Tibial nerve (tissue), 4 donors: Measurements from ENCODE around the gene OXSM. TPM values are rescaled to one million over a fixed set of nuclear protein-coding genes. Genes with fewer than 3 reads are reported as not detected.

Experiments used
- DNase-seq, 2 donors: peaks; one replicate each; pipeline ENCODE4 v3.0.0-alpha.2; 2019; ENCODE audit warnings: low spot score in 2 of 2
- H3K27ac ChIP-seq, 4 donors: fragments of 200-600 bp; sonication (generic) in 3 of 4; one replicate each; pipeline ENCODE4 v1.5.1; 2017 to 2019; ENCODE audit warnings: mild to moderate bottlenecking in 1 of 4
- H3K27me3 ChIP-seq, 2 donors: fragments of 200-600 bp; sonication (generic) in 1 of 2; one replicate each; pipeline versions ENCODE4 v1.5.1 to v1.6.0; 2017 to 2019
- H3K36me3 ChIP-seq, 3 donors: fragments of 200-600 bp; sonication (generic); one replicate each; pipeline ENCODE4 v1.5.1; 2018 to 2019
- H3K4me1 ChIP-seq, 4 donors: fragments of 200-600 bp; sonication (generic) in 3 of 4; one replicate each; pipeline ENCODE4 v1.5.1; 2017 to 2019
- H3K4me3 ChIP-seq, 4 donors: fragments of 200-600 bp; sonication (generic) in 3 of 4; one replicate each; pipeline ENCODE4 v1.5.1; 2017 to 2019; ENCODE audit warnings: mild to moderate bottlenecking in 1 of 4, moderate library complexity in 1 of 4
- H3K9me3 ChIP-seq, 4 donors: fragments of 200-600 bp; sonication (generic) in 3 of 4; one replicate each; pipeline ENCODE4 v1.5.1; 2017 to 2019
- EP300 ChIP-seq, 2 donors: sonication (generic); formaldehyde crosslinking; IDR thresholded peaks; one replicate each; pipeline ENCODE4 v1.6.1; 2017; ENCODE audit warnings: antibody characterized with exemption in 2 of 2, mild to moderate bottlenecking in 1 of 2
- POLR2A ChIP-seq, 2 donors: fragments of 450-650 bp; IDR thresholded peaks; one replicate each; pipeline ENCODE4 v1.6.1; 2017; ENCODE audit warnings: antibody characterized with exemption in 2 of 2, mild to moderate bottlenecking in 2 of 2, moderate library complexity in 2 of 2
- WGBS, 2 donors: methylation state at CpG; one replicate each; pipeline ENCODE4 v1.1.5; 2018; 5-methylcytosine and 5-hydroxymethylcytosine counted together
- total RNA-seq, 4 donors: library from RNA; depleted of rRNA; stranded (reverse); fragments of >200 nt; gene quantifications; one replicate each; pipeline ENCODE4 v1.1.0, GENCODE V29; 2016
- TF ChIP-seq, protein P1 (sequence below), 5 experiments: fragments of 200-600 bp in 3 of 5; fragments of 450-650 bp in 2 of 5; sonication (generic) in 3 of 5; IDR thresholded peaks; one replicate each; pipeline ENCODE4 v1.5.1; 2016 to 2019; ENCODE audit warnings: antibody characterized with exemption in 5 of 5, mild to moderate bottlenecking in 3 of 5, moderate library complexity in 2 of 5

Gene OXSM
- total RNA-seq, 4 donors from 2014 or later, result 4.5 to 13.5 (median 6.2) TPM

GRCh38 chr3:25751048-25751447, 38.8 kb upstream of the OXSM start:
- no peaks in the 10 kb centered on the region for H3K27me3 ChIP-seq
- no peaks in the 10 kb centered on the region for H3K9me3 ChIP-seq
- H3K4me1 ChIP-seq, result no peaks in the 10 kb centered on the region
- DNase-seq, result no peak
- TF ChIP-seq POLR2A (IDR thresholded peaks at IDR 0.05) (no peak), EP300 (IDR thresholded peaks at IDR 0.05) (no peak)
- TF ChIP-seq, protein P1, sequence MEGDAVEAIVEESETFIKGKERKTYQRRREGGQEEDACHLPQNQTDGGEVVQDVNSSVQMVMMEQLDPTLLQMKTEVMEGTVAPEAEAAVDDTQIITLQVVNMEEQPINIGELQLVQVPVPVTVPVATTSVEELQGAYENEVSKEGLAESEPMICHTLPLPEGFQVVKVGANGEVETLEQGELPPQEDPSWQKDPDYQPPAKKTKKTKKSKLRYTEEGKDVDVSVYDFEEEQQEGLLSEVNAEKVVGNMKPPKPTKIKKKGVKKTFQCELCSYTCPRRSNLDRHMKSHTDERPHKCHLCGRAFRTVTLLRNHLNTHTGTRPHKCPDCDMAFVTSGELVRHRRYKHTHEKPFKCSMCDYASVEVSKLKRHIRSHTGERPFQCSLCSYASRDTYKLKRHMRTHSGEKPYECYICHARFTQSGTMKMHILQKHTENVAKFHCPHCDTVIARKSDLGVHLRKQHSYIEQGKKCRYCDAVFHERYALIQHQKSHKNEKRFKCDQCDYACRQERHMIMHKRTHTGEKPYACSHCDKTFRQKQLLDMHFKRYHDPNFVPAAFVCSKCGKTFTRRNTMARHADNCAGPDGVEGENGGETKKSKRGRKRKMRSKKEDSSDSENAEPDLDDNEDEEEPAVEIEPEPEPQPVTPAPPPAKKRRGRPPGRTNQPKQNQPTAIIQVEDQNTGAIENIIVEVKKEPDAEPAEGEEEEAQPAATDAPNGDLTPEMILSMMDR (IDR thresholded peaks at IDR 0.05), result no peak
- H3K27ac ChIP-seq, result no peak overlapping the region
- peaks cover 0 to 55% (median 3%) of the 10 kb centered on the region in 3 donors for H3K36me3 ChIP-seq
- 98 to 99% methylated on average over 3 of the region's 3 CpGs for WGBS, 2 donors
- H3K4me3 ChIP-seq, result no peak overlapping the region

GRCh38 chr3:25751725-25752124, 38.2 kb upstream of the OXSM start:
- Histone ChIP-seq H3K4me1 (no peaks in the 10 kb centered on the region), H3K27ac (no peak overlapping the region), H3K4me3 (no peak overlapping the region), H3K36me3 (peaks cover 0 to 49% (median 3%) of the 10 kb centered on the region in 3 donors), H3K9me3 (no peaks in the 10 kb centered on the region), H3K27me3 (no peaks in the 10 kb centered on the region)
- DNase-seq, result no peak
- TF ChIP-seq EP300 (IDR thresholded peaks at IDR 0.05), result no peak
- TF ChIP-seq, protein P1 (IDR thresholded peaks at IDR 0.05), result no peak
- TF ChIP-seq POLR2A (IDR thresholded peaks at IDR 0.05), result no peak
- WGBS, 2 donors, result 47 to 66% methylated on average over 1 of the region's 1 CpG

DNA sequence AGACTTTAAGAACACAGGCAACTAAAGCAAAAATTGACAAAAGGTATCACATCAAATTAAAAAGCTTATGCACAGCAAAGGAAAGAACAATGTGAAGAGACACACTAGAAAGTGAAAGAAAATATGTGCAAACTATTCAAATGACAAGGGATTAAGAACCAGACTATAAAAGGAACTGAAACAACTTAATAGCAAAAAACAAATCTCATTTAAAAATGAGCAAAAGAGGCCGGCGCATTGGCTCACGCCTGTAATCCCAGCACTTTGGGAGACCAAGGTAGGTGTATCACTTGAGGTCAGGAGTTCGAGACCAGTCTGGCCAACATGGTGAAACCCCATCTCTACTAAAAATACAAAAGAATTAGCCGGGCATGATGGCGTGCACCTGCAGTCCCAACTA, 21.0 kb upstream of the OXSM start:
- 95 to 98% methylated on average over 6 of the region's 6 CpGs for WGBS, 2 donors
- no peak overlapping the region for H3K4me3 ChIP-seq

DNA sequence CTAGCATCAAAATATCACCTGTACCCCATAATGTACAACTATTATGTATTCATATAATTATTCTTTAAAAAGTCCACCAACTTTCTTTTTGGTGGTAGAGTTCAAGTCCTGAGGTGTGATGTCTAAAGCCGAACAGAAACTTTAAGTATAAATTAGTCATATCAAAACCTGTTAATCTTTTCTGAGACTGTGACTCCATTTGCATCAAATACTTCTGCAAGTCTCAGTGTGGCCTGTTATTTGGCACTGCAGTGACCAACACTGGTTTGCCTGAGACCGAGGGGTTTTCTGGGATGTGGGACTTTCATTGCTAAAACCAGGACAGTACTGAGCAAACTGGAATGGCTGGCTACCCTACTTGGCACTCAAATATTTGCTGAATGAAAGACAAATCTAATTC, 14.0 kb upstream of the OXSM start:
- H3K9me3 ChIP-seq, result peaks cover 0 to 12% (median 5%) of the 10 kb centered on the region in 4 donors
- TF ChIP-seq POLR2A (IDR thresholded peaks at IDR 0.05) (no peak), EP300 (IDR thresholded peaks at IDR 0.05) (no peak)
- TF ChIP-seq, protein P1 (IDR thresholded peaks at IDR 0.05), result no peak
- H3K27me3 ChIP-seq, result no peaks in the 10 kb centered on the region
- H3K27ac ChIP-seq, result no peak overlapping the region
- 92 to 96% methylated on average over 2 of the region's 2 CpGs for WGBS, 2 donors
- no peak for DNase-seq
- H3K36me3 ChIP-seq, result peaks cover 0 to 49% (median 4%) of the 10 kb centered on the region in 3 donors
- peaks cover 0 to 7% (median 0%) of the 10 kb centered on the region in 4 donors for H3K4me1 ChIP-seq
- H3K4me3 ChIP-seq, result no peak overlapping the region

More for the DNA sequence above, 21.0 kb upstream of the OXSM start:
- no peak for DNase-seq
- H3K27ac ChIP-seq, result no peak overlapping the region
- H3K9me3 ChIP-seq, result peaks cover 0 to 26% (median 5%) of the 10 kb centered on the region in 4 donors
- peaks cover 0 to 38% (median 0%) of the 10 kb centered on the region in 3 donors for H3K36me3 ChIP-seq
- TF ChIP-seq POLR2A (IDR thresholded peaks at IDR 0.05), result no peak
- TF ChIP-seq, protein P1 (IDR thresholded peaks at IDR 0.05), result no peak
- TF ChIP-seq EP300 (IDR thresholded peaks at IDR 0.05), result no peak
- peaks cover 0 to 4% (median 0%) of the 10 kb centered on the region in 4 donors for H3K4me1 ChIP-seq
- H3K27me3 ChIP-seq, result no peaks in the 10 kb centered on the region

- no peak overlapping the region for H3K27ac ChIP-seq
- TF ChIP-seq, protein P1 (IDR thresholded peaks at IDR 0.05), result no peak
- no peak for TF ChIP-seq EP300 (IDR thresholded peaks at IDR 0.05)
- TF ChIP-seq POLR2A (IDR thresholded peaks at IDR 0.05), result no peak
- no peaks in the 10 kb centered on the region for H3K27me3 ChIP-seq
- 93 to 95% methylated on average over 6 of the region's 6 CpGs for WGBS, 2 donors
- H3K4me1 ChIP-seq, result peaks cover 0 to 29% (median 12%) of the 10 kb centered on the region in 4 donors
- H3K36me3 ChIP-seq, result peaks cover 0 to 27% (median under 1%) of the 10 kb centered on the region in 3 donors
- no peaks in the 10 kb centered on the region for H3K9me3 ChIP-seq
- H3K4me3 ChIP-seq, result no peak overlapping the region
- no peak for DNase-seq
Observed at GRCh38 chr3:25780618-25781017, 9.3 kb upstream of the OXSM start.
